ENCODE results near the gene SLC25A18.

The SLC25A18 gene

GRCh38 chr22:17523925-17524324 lies 39.4 kb upstream of the SLC25A18 start:
- Histone ChIP-seq H2AFZ (no peak overlapping the region), H3K9ac (no peak overlapping the region), H3K4me2 (ENCODE audit: low read length) (no peak overlapping the region), H3K4me1 (no peaks in the 10 kb centered on the region), H3K9me3 (ENCODE audit: control insufficient read depth, low read length) (no peaks in the 10 kb centered on the region), H3K36me3 (ENCODE audit: control insufficient read depth, insufficient read depth, low read length) (no peaks in the 10 kb centered on the region), H3K27ac (no peak overlapping the region), H3K79me2 (no peaks in the 10 kb centered on the region), H3K4me3 (ENCODE audit: low read depth, low read length) (no peak overlapping the region), H3K27me3 (ENCODE audit: control insufficient read depth, insufficient read depth, low read length) (no peaks in the 10 kb centered on the region)
- TF ChIP-seq, protein P1, sequence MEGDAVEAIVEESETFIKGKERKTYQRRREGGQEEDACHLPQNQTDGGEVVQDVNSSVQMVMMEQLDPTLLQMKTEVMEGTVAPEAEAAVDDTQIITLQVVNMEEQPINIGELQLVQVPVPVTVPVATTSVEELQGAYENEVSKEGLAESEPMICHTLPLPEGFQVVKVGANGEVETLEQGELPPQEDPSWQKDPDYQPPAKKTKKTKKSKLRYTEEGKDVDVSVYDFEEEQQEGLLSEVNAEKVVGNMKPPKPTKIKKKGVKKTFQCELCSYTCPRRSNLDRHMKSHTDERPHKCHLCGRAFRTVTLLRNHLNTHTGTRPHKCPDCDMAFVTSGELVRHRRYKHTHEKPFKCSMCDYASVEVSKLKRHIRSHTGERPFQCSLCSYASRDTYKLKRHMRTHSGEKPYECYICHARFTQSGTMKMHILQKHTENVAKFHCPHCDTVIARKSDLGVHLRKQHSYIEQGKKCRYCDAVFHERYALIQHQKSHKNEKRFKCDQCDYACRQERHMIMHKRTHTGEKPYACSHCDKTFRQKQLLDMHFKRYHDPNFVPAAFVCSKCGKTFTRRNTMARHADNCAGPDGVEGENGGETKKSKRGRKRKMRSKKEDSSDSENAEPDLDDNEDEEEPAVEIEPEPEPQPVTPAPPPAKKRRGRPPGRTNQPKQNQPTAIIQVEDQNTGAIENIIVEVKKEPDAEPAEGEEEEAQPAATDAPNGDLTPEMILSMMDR (IDR thresholded peaks at IDR 0.05) = no peak

GRCh38 chr22:17536269-17536668 lies 27.0 kb upstream of the SLC25A18 start:
- H3K4me3 ChIP-seq (ENCODE audit: low read depth, low read length) = no peak overlapping the region
- no peak overlapping the region for H2AFZ ChIP-seq
- H3K36me3 ChIP-seq (ENCODE audit: control insufficient read depth, insufficient read depth, low read length) = no peaks in the 10 kb centered on the region
- H3K9ac ChIP-seq = no peak overlapping the region
- H3K4me1 ChIP-seq = no peaks in the 10 kb centered on the region
- no peaks in the 10 kb centered on the region for H3K9me3 ChIP-seq (ENCODE audit: control insufficient read depth, low read length)
- no peak overlapping the region for H3K27ac ChIP-seq
- H3K27me3 ChIP-seq (ENCODE audit: control insufficient read depth, insufficient read depth, low read length) = no peaks in the 10 kb centered on the region
- no peak overlapping the region for H3K4me2 ChIP-seq (ENCODE audit: low read length)
- no peaks in the 10 kb centered on the region for H3K79me2 ChIP-seq
- TF ChIP-seq, protein P1 (IDR thresholded peaks at IDR 0.05) = no peak

DNA sequence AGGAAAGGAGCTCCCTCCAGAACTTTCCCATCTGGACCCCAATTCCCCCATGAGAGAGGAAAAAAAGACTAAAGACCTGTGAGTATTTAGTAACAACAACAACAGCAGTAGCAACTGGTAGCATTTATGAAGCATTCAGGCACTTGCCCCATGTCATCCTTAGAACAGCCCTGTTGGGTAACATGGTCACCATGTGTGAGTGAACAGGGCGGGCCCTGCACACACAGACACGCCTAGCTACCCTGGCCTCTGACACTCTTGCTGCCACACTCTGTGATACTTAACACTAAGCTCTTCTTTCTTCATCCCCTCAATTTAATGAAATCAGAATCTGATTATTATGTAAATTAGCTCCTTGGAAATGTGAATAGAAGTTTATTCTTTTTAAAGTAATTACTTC lies 26.1 kb upstream of the SLC25A18 start:
- Histone ChIP-seq H3K36me3 (ENCODE audit: control insufficient read depth, insufficient read depth, low read length) (no peaks in the 10 kb centered on the region), H3K4me2 (ENCODE audit: low read length) (no peak overlapping the region), H3K9me3 (ENCODE audit: control insufficient read depth, low read length) (no peaks in the 10 kb centered on the region), H2AFZ (no peak overlapping the region), H3K79me2 (no peaks in the 10 kb centered on the region), H3K4me1 (no peaks in the 10 kb centered on the region), H3K4me3 (ENCODE audit: low read depth, low read length) (no peak overlapping the region), H3K9ac (no peak overlapping the region), H3K27me3 (ENCODE audit: control insufficient read depth, insufficient read depth, low read length) (no peaks in the 10 kb centered on the region), H3K27ac (no peak overlapping the region)
- TF ChIP-seq, protein P1 (IDR thresholded peaks at IDR 0.05) = no peak

DNA sequence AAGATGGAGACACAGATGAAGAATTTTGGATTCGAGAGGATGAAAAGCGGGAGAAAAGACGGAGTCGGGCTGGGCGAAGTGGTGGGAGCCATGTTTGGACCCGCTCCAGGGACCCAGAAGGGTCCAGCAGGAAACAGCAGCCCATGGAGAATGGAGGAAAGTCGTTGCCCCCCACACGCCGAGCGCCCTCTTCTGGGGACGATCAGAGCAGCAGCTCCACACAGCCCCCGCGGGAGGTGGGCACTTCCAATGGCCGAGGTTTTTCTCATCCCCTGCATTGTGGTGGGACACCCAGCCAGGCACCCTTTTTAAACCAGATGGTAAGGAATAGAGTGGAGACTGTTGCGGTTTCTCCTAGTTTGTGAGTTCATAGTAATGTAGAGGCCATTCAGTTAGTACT lies 22.8 kb upstream of the SLC25A18 start:
- no peaks in the 10 kb centered on the region for H3K79me2 ChIP-seq
- TF ChIP-seq, protein P1 (IDR thresholded peaks at IDR 0.05) = no peak
- H3K4me1 ChIP-seq = no peaks in the 10 kb centered on the region
- no peaks in the 10 kb centered on the region for H3K27me3 ChIP-seq (ENCODE audit: control insufficient read depth, insufficient read depth, low read length)
- no peaks in the 10 kb centered on the region for H3K9me3 ChIP-seq (ENCODE audit: control insufficient read depth, low read length)
- no peak overlapping the region for H2AFZ ChIP-seq
- no peaks in the 10 kb centered on the region for H3K36me3 ChIP-seq (ENCODE audit: control insufficient read depth, insufficient read depth, low read length)
- no peak overlapping the region for H3K4me3 ChIP-seq (ENCODE audit: low read depth, low read length)
- no peak overlapping the region for H3K9ac ChIP-seq
- H3K27ac ChIP-seq = no peak overlapping the region
- no peak overlapping the region for H3K4me2 ChIP-seq (ENCODE audit: low read length)

GRCh38 chr22:17541476-17541875 lies 21.8 kb upstream of the SLC25A18 start:
- no peaks in the 10 kb centered on the region for H3K27me3 ChIP-seq (ENCODE audit: control insufficient read depth, insufficient read depth, low read length)
- H3K4me1 ChIP-seq = no peaks in the 10 kb centered on the region
- TF ChIP-seq, protein P1 (IDR thresholded peaks at IDR 0.05) = no peak
- H3K4me3 ChIP-seq (ENCODE audit: low read depth, low read length) = no peak overlapping the region
- no peak overlapping the region for H3K27ac ChIP-seq
- no peaks in the 10 kb centered on the region for H3K36me3 ChIP-seq (ENCODE audit: control insufficient read depth, insufficient read depth, low read length)
- H3K4me2 ChIP-seq (ENCODE audit: low read length) = no peak overlapping the region
- H3K9me3 ChIP-seq (ENCODE audit: control insufficient read depth, low read length) = no peaks in the 10 kb centered on the region
- no peak overlapping the region for H3K9ac ChIP-seq
- no peaks in the 10 kb centered on the region for H3K79me2 ChIP-seq
- no peak overlapping the region for H2AFZ ChIP-seq

Measured in parathyroid adenoma (tissue), 2 donors.